Measurements from ENCODE around the gene MAP7.

Gene MAP7

DNA sequence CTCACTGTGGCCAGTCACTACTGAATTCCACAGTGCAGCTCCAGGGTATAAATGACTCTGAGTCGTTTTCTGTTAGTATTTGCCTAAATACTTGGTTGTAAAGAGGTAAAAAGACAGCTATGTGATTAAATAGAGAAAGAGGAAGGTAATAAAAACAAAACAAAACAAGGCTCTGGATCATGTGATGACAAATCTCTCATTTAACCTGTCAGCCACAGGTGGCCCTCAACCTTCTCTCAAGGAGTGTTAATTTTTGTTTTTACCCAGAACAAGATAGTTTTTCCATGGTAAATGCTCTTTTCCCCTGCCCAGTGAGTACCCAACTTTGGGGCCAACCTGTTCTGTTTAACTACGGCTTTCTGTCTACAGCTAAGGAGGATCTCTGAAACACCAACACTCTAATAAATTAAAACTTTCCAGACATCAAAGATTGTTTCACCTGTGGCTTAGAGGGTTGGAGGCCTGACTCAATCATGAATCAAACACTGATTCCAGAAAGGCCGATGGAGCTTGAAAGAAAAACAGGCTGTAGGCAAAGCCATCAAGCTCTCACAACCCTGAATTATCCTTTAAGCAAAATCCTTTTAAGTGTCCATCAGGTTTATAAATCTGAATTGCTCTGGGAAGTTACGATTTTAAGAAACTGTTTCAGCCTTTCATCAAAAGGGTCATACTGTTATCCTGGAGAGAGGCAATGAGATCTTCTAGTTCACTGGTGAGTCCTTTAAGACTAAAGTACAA lies 179.1 kb downstream of the MAP7 start:
- no peak for DNase-seq

DNA sequence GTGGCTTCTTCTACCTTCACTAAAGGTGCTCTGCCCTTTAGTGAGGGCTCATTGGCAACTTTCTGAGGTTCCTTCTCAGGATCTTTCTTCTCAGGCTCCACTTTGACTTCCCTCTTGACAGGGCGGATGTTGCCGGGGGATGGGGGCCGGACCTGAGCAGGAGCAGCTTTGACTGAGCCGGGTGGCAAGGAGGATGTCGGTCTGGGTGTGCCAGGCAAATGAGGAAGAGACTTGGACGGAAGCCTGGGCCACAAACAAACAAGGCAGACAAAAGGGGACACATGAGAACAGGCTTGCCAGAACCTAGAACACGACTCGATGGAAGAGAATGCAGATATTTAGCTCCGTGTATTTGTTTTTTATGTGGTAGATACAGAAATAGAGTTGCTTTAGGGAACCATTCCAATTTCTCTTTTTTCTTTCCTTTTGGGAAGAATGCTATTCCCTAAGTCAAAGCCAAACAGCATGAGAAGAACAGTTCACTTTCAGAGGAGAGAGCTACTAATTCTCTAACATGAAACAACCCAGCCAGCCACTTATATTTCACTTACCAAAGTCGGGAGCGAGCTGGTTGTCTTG lies 184.4 kb downstream of the MAP7 start:
- DNase-seq, result peak; percentile 19

DNA sequence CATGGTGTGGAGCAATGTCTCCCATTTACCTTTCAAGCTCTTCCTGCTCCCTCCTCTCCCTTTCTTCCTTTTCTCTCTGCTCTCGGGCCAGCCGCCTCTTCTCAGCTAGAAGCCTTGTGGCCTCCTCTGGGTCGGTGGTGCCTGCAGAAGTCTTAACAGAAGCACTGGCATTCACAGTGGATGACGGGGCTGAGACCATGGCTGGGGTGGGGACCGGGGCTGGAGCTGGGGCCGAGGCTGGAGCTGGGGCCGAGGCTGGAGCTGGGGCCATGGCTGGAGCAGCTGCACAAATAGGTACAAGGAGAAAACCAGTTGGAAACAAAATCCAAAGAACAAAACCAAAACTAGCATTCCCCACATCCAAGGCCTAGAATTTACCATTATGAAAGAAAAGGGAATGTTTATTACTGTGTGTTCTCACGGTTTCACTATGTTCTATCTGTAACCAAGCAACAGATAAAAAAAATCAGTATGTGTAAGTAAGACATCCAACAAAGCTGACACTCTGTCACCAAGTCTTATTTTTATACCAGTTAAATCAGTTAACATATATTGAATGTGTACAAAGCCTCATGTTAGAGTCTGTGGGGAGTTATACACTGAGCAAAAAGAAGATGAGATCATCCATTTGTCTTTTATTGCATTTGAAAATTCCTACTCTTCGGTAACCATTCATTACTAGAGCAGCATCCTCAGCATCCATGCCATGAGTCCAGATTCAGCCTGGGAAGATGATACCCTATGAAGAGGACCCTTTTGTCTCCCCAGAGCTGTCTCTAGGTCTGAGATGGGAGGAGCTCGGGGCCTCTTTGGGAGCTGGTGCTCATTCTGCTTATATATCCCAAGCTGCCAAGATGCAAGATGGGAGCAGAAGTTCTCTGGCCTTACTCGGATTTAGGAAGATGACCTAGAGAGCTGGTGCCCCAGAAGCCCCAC lies 187.5 kb downstream of the MAP7 start:
- no peak for DNase-seq

DNA sequence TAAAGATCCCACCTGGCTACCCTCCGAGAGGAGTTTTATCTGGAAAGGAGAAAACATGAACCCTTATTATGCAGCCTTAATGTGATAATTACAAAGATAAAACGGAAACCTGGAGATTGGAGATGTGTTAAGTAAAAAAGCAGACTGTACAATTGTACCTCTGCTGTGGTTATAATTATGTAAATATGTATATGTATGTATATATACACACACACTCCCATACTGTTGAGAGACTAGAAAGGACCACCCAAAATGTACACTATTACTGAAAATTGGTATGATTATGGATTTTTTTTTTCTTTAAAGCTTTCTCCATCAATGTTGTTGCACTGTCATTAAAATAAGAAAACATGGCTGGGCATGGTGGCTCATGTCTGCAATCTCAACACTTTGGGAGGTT lies 188.4 kb downstream of the MAP7 start:
- DNase-seq, result no peak

DNA sequence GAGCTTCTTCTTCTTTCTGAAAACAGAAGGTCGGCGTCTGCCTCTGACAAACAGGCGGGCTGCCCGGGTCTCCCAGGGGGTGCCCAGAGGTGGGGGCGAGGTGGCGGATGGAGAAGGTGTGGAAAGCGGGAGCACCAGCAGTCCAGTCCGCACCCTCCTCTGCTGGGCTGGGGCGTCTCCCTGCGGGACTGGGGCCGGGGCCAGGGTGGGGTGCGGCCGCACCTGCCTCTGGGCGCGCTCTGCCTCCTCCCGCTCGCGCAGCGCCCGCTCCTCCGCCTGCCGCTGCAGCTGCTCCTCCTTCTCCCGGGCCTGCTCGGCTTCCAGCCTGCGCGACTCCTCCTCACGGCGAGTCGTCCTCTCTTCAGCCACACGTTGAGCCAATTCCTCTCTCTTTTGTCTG lies 189.4 kb downstream of the MAP7 start:
- no peak for DNase-seq

DNA sequence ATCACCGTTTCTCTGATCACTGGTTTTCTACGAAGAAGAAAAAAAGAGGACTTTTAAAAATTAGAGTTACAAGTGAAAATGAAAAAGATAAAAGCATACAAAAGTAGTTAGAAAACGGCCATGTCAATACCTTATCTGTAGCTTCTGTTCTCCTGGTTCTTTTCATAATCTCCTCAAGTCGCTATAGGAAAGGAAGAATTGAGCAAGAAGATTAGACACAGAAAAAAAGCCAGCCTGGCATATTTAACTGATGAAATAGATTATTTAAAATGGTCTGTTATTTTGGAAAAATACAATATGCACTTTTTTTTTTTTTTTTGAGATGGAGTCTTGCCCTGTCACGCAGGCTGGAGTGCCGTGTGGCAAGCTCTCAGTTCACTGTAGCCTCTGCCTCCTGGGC lies 190.4 kb downstream of the MAP7 start:
- no peak for DNase-seq

DNA sequence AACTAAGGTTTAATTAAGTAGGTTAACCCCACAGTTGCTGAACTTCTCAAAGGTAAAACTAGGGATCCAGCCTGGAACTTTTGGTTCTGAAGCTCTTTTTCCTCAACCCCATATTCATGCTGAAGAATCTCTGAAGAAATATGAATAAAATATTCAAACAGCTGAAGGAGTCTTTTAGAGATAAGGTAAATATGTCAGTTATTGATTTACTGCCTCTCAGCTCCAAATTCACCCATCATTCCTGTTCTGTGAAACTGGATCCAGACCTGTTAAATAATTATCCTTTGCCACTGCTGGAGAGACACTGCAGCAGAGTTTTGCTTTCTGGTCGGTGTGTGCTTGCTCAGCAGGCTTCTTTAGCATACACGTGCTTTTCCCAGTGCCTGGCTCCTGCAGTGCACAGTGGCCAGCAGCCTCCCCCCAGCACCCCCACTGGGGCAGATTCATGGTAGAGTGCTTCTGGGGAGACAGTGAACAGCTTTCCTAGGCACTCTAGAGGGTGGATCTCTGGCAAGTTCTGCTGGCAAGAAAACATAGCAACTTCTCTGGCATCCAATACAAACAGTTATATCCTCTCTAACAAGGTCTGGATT lies 198.6 kb downstream of the MAP7 start:
- DNase-seq, result no peak

DNA sequence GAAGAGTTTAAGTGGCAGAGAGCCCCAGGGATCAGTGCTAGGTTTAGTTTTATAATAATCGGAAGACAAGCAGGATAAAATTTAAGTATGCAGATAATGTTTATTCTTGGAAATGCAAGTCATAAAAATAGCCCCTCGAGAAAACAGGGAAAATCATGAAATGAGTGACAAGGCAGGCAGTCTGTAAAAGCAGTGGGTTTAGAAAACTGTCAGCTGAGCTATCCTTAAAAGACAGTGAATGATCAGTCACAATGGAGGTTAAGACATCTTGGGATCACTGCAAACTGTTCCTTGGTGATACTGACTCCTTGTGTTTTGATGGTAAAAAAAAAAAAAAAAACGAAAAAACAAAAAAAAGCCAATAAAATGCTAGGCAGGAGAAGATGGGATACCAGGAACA lies 199.3 kb downstream of the MAP7 start:
- no peak for DNase-seq

DNA sequence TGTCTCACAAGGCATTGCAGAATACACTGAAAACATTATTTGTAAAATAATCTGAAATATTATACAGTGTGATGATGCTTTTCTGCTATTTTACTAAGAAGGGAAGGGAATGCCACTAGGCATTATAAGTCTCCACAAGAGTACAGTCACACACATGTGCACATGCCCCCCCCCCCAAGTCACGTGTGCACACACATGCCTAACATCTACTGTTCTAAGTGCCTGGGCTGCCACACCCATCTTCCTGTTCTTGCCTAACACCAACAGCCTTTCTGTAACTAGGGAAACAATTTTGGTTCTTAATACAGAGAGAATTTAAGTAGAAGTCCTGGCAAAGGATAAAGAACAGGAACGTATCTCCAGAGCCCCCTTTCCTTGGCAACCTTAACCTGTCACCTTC lies 202.4 kb downstream of the MAP7 start:
- DNase-seq, result no peak

DNA sequence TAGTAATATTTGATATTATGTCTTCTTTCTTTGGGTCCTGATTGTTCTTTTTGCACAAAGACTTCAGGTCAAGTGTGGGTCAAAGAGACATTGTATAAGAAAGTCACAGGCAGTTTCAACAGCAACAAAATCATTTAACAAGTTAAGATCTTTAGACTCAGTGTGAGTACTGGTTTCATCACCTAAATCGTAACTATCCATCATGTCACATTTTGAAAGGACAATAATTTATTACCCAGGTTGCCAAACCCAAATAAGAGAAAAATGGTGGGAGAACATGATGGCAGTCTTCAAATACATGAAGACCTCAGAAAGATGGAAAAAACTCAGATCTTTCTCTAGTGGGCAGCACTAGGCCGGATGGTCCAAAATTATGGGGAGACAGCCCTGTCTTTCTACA lies 205.1 kb downstream of the MAP7 start:
- no peak for DNase-seq

DNA sequence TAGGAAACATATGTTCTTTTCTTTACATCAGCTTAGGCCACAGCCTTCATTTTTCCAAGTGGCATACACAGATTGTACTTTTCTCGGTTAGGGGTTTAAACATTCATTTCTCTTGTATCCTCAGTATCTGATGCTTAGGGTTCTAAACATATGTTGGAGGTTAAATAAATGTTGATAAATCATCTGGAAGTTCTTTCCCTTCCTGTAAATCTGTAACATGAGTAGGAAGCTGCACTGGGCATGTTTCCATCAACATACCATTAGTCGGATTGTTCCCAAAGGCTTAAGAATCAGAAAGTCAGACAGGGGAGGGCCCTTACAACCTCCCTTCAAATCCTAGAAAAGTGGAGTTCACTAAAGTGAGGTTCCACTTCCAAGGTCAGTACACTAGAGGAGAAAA lies 205.8 kb downstream of the MAP7 start:
- DNase-seq, result no peak

DNA sequence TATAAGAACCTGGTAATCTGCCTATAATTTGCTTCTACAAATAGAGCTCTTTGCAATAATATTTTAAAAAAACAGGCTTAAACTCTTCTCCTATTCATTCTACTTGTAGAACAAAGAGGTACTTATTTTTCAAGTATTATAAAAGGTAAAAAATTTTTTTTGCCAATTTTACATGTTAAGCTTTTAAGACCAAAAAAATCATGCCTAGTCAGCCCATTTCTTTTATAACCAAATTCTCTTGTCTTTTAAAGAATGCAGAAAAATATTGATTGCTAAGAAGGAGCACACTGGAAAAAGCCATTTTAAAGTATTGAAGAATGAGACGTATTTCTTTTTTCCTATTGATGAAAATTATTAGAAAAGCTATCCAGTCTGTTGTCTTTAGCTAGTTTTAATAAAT lies 206.5 kb downstream of the MAP7 start:
- DNase-seq, result no peak

DNA sequence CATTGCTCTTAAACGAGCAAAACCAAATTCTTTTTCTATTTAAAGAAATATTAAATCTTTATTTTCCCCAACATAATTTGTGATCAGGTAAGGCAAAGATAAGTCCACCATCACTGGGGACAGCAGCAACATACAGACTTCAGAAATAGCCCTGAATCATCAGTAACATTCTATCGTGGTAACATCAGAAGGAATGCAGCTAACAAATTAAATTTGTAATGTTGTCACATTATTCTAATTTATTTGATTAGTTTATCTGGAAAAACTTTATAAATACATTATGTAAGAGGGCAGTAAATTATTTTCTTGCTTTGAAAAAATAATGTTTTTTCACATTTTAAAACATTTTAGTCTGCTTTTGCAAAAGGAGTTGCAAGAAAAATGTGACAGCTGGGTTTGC lies 206.9 kb downstream of the MAP7 start:
- no peak for DNase-seq

DNA sequence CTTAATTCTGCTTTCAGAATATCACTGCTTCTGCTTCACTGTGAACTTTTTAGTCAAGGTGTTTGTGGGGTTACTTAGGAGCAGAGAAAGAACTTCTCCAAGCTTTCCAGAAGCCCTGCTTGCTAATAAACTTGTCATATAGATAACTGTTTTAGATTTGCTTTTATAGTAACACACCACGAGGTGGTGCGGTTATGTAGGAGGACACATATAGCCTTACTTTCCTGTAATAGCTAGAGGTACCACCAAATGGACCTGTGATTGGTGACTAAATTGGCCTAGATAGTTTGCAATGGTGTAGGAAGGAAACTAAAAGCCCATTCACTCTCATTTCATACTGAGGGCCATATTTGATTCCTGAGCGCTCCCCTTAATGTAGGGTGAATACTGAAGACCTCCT lies 208.3 kb downstream of the MAP7 start:
- no peak for DNase-seq

DNA sequence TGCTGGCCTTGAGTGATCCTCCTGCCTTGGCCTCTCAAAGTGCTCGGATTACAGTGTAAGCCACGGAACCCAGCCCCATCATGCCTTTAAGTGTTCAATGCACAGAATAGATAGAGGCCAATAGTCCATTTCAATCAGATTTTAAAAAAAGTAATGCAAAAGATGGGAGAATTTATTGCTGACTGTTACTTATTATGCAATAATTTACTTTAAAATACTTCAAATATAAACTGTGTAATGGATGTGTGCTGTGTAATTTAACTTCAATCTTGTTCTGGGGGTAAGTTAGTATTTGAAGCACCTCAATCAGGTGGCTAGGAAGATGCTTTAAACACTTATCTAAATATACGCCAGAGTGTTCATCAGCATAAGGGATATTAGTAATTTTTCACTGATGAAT lies 208.9 kb downstream of the MAP7 start:
- no peak for DNase-seq

DNA sequence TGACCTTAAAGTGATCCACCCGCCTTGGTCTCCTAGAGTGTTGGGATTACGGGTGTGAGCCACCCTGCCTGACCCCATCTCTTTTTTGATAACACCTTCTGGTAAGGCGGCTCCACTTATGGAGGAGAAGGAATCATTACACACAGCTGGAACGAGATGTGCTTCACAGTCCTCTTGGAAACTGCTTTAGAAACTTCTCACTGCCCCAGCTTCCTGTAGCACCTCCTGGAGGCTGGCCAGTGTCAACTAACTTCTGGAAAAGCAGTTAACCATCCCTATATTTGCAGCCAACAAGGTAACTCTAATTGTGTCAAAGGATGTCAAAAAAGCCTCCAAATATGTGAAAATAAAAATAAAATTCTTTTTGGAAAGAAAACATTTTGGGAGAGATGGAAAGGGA lies 211.7 kb downstream of the MAP7 start:
- DNase-seq, result no peak

DNA sequence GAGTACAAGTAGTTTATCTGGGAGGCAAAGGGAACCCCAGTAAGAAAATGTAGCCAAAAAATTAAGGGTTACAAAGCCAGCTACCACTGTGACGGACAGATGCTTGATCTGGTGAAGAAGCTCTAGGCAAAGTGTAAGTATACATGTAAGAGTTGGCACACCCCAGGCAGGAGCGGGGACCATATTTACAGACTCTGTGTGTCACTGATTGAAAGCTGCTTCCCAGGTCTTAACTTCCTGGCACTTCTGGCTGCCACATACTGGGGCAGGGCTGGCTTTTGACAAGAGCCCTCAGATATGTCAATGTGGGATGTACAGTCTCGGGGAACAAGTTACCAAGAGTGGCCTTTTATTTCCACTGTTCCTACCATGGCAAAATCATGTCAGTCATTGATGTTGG lies 212.6 kb downstream of the MAP7 start:
- no peak for DNase-seq

DNA sequence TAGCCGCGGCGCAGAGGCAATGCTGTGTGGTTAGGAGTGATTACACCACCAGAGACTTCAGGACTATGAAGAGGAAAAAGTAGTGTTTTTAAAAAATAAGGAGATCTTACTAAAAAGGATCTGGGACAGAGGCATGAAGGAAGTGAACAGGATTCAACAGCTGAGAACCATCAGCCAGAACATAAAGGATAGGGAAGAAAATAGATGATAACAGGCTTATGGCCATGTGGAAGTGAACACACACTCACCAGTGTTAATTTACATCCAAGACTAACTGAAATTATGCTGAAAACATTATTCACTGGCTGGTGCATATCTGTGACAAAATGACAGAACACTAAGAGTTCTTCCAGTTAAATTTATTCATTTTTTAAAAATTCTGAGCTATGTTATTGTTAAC lies 213.1 kb downstream of the MAP7 start:
- DNase-seq, result no peak

DNA sequence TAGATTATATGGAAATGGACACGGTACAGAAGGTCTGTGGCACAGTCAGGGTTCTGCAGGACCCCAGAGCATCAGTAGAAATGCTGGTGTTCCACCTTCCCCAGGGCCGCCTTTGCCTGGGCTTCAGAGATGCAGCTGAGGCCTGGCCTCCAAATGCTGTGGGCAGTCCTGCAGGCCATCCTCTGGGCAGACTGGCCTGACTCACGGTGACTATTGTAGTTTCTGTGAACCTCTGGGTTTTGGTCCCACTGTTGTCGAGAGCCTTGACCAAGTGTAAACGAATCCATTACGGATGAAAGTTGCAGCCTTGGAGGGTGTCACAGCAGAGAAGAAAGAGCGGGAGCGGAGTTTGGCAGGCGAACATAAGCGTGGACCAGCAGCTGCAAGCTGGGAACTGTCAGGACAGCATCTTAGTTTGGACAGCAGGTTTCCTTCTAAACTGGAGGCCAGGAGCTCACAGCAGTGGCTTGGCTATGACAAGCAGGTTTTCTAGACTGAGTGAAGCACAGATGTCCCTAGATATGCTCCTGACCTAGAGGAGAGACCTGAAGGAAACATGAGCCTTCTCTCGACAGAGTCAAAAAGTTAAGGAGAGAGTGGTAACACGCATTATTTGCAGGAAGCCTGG lies 214.4 kb downstream of the MAP7 start:
- DNase-seq, result no peak

DNA sequence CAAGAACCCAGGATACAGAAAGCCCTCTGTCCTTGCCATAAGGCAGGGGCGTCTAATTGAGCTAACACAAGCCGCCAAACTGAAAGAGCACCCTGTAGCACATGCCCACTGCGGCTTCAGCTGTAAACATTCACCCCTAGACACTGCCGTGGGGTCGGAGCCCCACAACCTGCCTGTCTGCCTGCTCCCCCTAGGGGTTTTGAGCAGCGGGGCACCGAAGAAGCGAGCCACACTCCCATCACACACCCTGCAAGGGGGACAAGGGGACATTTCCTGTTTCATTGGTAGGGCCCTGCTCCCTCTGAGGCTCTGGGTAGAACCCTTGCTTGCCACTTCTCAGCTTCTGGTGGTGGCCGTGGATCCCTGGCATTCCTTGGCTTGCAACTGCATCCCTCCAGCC lies 215.4 kb downstream of the MAP7 start:
- DNase-seq, result no peak

DNA sequence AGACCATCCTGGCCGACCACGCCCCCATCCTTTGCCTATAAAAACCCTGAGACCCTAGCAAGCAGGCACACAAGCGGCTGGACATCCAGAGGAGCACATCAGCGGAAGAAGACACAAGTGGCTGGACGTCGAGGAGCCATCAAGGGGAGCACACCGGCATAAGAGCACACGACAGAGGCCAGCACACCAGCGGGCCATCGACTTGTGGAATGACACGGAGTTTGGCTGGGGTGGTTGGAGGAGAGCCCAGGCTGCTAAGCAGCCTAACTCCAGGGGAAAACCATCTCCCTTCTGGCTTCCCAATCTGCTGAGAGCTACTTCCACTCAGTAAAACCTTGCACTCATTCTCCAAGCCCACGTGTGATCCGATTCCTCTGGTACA lies 215.8 kb downstream of the MAP7 start:
- no peak for DNase-seq

DNA sequence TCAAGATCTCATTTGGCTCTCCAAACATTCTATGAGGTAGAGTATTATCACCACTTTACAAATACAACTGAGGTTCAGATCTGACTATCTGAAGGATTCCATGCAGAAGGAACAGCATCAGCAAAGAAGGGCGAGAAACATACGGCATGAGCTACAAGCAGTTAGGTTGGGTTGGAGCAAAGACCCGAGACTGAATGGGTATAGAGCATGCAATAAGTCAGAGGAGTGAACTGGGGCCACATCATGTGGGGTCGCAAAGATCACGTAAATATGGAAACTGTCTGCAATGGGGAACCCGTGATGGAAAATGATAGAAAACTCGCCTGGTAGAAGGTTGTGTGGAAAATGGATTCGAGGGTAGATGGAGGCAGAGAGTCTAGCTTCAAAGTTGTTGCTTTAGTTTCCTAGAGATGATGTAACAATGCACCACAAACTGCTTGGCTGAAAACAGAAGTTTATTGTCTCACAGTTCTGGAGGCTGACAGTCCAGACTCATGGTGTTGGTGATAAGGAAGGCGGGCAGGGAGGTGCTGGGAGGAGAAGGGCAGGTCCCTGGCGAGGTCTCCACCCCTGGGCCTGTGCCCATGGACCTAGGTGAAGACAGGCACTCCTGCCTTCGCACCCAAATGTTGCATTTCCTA lies 216.3 kb downstream of the MAP7 start:
- DNase-seq, result no peak

DNA sequence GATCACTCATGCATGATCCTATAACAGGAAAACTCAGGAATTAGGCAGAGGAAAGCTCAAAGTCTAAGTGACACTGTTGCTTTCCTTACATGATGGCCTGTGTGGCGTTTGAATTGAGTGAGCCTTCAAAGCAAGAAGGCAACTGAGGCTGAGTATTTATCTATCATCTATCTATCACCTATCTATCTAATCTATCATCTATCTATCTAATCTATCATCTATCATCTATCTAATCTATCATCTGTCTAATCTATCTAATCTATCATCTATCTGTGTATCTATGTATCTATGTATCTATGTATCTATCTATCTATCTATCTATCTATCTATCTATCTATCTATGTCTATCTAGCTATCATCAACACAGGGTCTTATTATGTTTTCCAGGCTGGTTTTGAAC lies 218.8 kb downstream of the MAP7 start:
- DNase-seq, result no peak

All from activated CD4-positive, alpha-beta T cell treated with anti-CD3 and anti-CD28 coated beads, Interleukin-2, amount 50 U/mL, for 16 hours (primary cell).